Stimulated activated CD8-positive, alpha-beta memory T cell treated with anti-CD3 and anti-CD28 coated beads, Interleukin-2, amount 100 ng/mL, for 48 hours (primary cell): ENCODE data around the gene ALX4.
A peak's percentile ranks its signal among the peaks of the same experiment; 100 is the strongest.

ENCODE experiments used
- DNase-seq, 2 donors: peaks; one replicate each; pipeline ENCODE4 v3.0.0-alpha.2; 2020; ENCODE audit warnings: low read depth in 2 of 2

Gene ALX4

DNA sequence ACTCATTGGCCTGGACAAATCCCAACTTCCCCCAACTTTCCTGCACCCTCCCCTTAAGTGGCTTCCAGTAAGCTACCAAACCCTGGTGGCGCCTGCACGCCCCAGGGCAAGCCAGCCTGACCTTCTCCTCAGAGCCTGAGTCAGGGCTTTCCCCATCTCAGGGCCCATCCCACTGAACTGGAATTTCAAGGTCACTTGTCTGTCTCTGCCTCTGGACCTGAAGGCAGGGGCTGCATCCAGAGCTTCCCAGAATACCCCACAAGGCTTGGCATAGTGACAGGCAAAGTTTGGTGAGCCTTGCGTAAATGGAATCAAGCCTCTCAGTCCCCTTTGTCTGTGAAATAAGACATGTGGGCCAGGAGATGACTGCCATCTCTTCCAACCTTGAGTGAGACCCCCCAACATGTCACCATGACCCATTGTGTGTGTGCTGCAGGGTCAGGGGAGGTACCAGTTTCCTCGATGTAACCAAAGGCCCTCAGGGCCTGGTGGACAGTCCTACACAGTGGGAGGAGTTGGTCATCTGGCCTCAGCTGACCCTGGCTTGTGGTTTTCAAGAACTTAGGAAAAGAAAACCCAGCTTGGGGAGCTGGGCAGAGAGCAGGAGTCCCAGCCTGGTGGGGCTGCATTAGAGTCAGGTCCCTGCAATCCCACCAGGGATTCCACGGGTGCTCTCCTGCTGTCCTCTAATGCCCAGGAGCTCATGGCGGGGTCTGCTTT is 8.9 kb downstream of the ALX4 start:
- no peak for DNase-seq

DNA sequence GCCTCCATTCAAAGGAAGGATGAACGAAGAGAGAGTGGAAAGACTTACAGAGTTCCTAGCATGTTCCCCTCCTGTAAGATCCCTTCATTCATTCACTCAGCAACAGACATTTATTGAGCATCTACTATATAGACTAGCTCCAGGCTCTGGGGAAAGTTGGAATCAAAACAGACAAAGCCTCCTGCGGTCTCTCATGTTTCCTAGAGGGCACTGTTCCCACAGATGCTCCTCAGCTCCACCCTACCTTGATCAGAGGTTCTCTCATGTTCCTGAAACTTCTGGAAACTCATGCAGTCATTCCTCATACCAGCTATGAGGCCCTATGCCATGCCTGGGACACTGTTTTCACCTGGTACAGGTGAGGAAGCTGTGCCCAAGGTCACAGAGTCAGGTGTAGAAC is 11.1 kb downstream of the ALX4 start:
- no peak for DNase-seq

DNA sequence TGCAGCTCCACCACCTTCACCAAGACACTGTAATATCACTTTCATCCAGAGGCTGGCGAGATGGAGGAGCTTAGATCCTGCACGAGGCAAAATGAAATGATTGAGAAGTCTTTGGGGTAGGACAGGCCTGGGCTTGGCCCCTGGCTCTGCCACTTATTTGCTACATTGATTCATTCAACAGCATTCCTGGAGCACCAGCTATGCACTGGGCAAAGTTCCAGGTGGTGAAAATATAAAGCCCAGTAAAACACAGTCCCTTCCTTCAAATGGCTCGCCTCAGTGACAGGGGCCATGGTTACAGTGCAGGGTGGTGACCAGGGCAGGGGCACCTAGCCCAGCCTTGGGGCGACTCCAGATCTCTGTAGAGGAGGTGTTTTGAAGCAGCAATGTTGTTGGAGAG is 19.7 kb downstream of the ALX4 start:
- no peak for DNase-seq

DNA sequence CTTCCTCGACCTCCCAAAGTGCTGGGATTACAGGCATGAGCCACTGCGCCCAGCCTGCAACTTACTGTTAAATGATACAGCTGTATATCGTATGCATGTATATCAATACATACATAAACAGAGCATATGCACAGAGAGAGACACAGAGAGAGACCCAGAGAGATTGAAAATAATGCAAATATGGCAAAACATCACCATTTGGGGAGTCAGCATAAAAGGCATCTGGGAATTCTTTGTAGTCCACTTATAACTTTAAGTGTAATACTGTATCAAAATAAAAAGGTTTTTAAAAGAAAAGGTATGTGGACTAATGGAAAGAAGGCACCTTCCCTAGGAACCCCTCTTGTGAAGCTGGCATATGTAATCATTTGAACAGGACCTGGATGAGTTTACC is 21.8 kb downstream of the ALX4 start:
- DNase-seq = no peak

DNA sequence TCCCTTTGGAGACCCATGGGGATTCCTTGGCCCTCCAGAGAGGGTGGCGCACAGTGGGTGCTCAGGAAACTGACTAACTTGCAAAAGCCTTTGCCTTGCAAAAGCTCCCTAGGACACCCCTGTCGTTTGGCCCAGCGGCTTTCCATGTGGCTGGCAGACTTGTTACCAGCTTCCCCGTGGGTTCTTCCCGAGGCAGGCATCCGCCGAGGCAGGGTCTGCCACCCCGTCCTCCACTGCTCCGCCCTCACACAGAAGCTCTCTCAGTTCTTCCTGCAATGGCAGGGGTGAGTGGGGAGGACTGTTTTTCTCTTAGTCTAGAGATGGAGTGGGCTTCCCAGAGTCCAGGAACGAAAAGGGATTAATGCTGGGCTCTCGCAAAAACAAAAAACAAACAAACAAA is 23.0 kb downstream of the ALX4 start:
- no peak for DNase-seq

DNA sequence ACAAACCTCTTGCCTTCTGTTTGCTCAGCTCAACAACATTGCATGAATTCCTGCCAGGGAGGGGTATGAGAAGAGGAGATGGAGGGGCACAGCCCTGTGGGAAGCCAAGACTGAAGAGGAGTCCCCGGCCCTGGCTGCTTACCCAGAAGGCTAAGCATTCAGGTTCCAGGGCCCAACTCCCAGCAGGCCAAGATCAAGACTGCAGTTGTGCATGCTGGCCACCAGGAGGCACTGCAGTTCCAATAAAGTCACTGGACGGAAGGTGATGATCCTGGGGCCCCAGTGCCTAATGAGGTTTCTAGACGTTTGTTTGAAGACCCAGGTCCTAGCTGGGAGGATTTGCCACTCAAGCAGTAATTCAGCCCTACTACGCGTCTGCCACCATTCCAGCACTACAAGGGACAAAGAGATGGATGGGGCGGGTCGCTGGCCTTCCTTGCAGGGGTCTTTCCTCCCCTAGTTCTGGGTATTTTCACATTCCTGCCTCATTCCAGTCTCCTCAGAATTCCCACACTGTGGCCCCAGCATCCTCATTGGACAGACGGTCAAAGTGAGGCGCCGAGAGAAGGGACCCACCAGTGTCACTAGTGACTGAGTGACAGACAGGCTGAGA is 23.6 kb downstream of the ALX4 start:
- DNase-seq = peak; percentile 41 to 47

DNA sequence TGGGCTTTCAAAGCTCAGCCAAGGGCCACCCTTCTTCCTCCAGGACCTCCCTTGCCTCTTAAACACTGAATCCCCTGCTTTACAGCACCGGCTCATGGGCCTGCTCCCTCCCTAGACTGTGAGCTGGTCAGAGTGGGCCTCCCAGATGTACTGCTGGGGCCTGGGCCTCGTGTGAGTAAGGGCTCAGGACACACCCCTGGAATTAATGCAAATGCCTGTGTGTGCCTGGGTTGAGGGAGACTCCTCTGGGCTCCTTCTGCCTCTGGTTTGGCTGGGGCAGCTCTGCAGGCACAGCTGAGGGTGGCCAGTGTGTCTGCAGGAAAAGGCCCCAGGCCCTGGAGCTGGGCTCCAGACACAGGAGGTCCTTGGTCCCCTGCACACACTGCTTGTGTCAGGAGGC is 24.2 kb downstream of the ALX4 start:
- no peak for DNase-seq

DNA sequence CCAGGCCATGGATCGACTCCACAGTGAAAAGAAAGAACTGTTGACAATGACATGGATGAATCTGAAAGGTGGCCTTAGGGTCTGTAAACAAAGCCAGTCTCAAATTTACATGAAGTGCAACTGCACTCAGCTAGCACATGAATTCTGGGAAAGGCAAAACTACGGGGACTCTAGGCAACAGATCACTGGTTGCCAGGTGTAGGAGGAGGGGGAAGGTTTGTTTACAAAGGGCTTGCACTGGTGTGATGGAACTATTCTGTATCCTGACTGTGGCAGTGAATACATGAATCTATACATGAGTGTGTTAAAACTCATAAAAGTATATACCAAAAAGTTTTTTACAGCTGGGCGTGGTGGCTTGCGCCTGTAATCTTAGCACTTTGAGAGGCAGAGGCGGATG is 27.3 kb downstream of the ALX4 start:
- DNase-seq = no peak

DNA sequence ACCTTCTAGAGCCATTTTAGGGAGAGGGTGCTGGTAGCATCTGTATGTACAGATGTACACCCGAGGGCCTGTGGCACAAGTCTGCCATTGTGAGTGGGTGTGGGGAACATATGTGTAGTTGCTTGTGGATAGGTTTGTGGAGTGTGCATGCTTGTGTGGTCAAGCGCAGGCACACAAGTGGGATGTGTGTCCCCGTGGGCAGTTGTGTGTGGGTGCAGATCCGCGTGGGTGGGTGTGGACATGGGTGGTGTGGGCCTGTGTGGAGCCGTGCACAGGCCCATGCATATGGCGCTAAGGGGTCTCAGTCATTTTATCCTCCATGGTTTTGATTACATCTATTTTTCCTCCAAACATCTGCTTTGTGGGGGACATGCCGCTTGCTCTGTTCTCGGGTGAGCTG is 28.8 kb downstream of the ALX4 start:
- DNase-seq = no peak

DNA sequence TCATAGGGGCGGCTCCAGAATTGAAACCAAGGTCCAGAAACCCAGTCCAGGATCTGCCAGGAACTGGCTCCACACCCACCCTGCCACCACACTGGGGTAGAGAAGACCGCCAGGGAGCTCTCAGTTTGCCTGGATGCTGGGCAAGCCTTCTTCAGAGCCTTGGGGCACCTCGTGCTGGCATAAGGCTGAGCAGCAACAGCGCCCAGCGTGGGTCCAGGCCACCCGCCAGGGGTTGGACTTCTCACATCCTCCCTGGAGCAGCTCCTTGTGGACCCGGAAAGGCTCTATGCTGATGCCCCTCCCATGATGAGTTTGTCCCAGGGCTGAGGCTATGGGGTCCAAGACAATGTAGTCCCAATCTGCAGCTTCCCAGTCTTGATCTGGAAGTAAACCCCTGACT is 29.7 kb downstream of the ALX4 start:
- no peak for DNase-seq

DNA sequence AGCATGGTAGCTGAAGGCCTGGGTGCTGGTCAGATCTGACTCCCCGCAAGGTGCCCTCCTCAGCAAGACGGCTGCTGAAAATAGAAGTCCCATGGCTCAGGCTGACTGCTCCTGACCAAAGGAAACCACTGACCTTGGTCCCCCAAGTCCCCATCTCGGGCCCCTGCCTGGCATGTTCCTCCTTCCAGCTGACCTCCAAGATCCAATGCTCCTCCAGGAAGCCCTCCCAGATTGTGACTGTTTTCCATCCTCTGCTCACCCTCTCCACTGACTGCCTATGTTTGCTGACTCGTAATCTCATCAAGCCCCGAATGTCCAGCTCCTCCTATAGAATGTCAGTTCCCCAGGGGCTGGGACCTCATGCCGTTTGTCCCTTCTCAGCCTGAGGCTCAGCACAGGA is 30.5 kb downstream of the ALX4 start:
- no peak for DNase-seq

DNA sequence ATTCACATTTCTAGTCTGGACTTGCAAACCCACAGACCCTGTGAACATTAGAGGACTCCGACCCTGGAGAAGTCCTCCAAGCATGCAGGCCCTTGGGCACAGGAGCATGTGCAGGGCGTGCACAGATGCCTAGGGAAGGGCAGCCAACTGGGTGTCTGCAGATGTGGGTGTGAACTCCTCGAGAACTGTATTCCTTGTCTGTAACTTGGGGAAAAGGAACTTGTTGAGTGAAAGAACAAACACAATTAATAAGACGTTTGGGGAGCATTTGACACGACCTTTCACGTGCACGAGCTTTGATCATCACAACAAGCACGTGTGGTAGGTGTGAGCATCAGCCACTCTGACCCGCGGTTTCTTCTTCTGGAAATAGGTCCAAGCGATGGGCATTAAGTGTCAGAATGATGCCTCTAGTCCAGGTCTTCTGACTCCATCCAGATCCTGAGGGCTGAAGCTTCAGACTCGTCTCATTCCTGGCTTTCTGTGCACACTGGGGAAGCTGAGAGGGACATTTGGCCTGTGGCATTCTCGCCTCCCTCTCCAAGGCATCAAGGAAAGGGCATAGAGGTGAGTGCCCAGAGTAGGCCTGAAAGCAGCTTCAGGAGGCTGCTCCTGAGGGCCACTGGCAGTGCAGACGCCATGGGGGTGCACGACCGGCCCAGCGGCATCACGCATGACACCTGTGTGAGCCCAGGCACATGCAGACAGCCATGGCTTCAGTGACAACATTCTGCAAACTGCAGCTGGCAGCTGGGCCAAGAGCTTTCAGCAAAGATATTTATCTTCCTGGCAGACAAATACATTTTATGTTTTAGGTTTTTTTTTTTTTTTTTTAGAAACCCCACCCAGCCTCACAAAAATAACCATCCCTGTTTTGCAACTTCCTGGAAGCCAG is 32.5 kb downstream of the ALX4 start:
- DNase-seq = no peak

DNA sequence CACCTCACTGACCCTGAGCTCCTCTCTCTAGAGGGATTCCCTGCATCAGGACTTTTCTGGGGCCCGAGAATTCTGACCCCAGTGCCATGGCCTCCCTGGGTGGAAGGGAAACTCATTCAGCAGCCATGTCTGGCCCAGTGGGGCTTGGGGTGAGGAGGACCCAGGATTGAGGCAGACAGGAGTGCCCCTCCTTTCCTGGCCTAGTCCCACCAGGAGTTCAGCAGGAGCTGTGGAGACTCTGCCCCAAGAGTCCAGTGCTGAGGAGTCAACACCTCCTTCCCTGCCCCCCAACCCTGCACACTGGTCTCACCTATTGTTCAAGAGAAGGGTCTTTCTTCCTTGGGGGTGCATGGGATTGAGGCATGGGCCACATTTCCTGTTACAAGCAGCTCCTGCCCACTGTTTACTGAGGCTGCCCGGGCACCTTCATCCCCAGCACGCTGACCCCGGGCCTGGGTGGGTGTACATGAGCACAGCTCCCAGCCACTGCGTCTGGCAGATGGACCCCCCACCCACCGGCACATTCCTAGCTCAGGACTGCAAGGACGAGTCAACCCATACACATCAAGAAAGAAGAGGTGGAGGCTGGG is 33.9 kb downstream of the ALX4 start:
- no peak for DNase-seq

DNA sequence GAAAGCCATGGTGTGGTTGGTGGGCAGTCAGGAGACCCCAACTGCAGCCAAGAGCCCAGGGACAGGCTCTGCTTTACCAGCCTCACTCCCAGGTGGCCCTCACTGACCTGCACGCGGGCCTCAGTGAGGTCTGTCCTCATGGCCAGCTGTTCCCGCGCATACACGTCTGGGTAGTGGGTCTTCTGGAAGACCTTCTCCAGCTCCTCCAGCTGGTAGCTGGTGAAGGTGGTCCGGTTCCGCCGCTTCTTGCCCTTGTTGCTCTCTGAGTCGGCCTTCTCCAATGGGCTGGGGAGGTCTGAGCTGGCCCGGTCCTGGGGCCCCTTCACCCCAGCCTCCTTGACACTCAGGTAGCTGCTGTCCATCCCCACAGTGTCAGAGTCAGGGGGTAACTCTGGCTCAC is 34.7 kb downstream of the ALX4 start:
- no peak for DNase-seq

DNA sequence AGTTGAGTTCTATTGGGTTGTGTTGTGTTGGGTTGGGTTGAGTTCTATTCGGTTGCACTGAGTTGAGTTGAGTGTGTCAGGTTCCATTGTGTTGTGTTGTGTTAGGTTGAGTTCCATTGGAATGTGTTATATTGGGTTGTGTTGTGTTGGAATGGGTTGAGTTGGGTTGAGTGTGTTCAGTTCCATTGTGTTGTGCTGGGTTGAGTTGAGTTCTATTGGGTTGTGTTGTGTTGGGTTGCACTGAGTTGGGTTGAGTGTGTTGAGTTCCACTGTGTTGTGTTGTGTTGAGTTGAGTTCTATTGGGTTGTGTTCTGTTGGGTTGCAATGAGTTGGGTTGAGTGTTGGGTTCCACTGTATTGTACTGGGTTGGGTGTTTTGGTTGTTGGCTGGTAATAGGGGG is 35.5 kb downstream of the ALX4 start:
- DNase-seq = no peak

DNA sequence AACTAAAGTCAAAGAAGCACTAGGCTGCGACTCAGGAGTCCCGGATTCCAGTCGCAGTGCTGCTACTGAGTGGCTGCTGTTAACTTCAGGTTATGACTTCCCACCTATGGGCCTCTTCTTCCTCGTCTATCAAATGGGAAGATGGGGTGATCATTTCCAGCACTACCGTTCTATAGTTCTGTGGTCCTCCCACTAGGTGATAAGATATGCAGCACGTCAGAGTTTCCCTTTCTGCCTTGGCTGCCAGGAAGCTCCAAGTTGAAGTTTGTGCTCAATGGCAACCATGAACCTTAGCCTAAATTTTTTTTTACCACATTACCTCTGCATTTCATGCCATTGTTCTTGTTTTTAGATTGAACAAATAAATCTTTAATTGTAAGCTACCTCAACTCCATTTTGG is 38.7 kb downstream of the ALX4 start:
- no peak for DNase-seq

DNA sequence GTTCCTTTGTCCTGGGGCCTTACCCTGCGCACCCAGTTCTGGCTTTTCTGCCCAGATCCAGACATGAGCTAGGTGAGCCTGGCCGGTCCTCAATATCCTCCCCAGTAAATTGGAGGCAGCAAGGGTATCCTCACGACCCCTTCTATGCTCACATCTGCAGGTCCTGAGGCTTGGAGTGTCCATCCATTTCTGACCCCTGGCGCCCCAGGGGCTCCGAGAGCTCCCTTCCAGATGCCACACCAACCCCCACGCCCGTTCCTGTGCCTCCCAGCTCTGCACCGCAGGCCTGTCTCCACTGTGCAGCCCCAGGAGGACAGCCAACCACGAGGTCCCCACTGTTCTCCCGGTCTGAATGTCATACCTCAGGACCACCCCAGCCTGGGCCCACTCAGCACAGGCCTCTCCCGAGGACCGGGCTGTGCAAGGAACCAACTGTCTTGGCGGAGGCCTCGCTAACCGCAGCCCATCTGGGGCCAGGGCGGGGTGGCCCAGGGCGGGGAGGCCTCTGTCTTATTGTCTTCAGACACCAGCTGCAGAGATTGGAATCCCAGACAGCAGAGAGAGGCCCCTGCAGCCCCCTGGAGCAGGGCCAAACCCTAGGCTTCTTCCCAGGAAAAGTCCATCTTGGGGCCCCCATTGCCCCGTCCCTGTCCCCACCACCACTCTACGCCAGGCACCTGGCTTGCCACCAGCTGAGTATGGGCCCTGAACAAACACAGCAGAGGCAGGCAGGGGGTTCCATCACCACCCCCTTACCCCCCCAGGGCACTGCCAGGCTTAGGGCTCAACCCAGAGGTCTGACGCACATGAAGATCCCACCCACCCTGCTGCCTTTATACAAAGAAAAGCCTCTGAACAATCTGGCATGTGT is 39.3 kb downstream of the ALX4 start:
- DNase-seq = no peak

DNA sequence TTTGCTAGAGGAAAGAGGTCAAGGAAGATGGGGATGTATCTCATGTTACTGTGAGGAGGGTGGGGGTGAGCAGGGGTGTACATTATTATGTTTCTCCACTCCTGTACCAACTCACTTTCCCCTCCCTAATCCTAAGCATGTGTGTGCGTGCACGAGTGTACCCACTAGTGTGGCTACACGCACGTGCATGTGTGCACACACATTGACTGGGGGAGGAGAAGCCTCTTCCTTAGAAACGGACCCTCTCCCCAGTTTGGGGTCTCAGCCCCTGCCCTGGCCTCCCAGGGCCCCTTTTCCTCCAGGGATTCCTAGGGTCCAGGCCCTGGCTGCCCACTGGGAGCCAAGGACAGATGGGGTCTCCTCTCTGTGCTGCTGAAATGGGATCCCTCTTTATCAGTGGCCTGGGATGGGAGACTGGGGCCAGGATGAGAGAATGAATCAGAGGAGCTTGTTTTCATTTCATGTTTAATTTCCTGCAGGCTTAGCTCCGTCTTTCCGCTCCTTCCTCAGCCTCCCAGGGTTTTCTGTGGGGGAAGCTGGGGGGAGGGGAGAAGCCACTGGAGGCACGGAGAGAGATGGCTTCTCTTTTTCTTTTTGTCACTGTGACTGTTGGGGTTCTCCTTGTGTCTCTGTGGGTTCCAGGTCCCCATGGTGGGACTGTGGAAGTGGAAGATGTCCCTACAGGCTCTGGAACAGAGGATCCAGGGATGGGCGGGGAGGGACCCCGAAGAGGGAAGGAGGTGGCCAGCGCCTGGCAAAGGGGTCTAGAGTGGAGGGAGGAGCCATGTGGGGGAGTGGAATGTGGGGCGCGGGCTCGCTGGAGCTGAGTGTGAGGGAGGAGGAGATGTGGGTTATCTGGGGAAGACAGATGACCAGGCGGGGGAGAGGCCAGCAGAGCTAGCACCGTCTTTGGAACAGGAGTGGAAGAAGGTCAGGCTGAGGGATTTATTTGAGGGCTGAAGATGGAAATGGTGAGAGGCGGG is 40.3 kb downstream of the ALX4 start:
- no peak for DNase-seq

DNA sequence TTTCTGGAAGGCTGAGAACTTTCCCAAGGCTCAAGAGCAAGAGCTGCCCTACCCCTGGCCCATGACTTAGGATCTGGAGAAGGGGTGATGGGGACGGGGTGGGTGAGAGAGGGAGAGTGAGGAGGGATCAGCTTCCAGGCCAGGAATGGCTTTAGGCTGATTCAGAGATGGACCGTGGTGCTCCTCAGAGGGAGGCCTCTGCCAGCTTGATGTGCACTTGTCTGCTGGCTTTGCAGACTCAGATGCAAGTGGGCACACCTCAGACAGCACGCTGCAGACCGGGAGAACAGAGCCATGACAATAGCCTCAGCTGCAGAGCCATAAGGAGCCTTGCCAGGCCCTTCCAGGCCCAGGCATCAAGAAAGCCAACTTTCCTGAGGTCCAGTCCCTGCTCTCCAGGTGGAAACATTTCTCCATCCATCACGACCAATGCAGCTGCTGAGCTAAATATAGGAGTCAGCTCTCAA is 41.3 kb downstream of the ALX4 start:
- no peak for DNase-seq
